Mucosa of descending colon (tissue), 3 donors: ENCODE measurements around the gene PCP2. TPM values are rescaled to one million over a fixed set of nuclear protein-coding genes. Genes with fewer than 3 reads are reported as not detected.

Experiments used
- ATAC-seq: fragments of 200-7000 bp; cut with Tn5 transposase; one replicate; pipeline ENCODE4 v1.9.1; 2020; ENCODE audit warnings: mild to moderate bottlenecking, moderate library complexity
- DNase-seq, 3 donors: peaks; one replicate each; pipeline ENCODE4 v3.0.0-alpha.2; 2020
- H3K36me3 ChIP-seq: fragments of 200-600 bp; one replicate; pipeline ENCODE4 v1.8.0; 2021; ENCODE audit warnings: low read depth, mild to moderate bottlenecking
- H3K4me1 ChIP-seq: fragments of 200-600 bp; one replicate; pipeline ENCODE4 v1.8.0; 2021; ENCODE audit warnings: low read depth, mild to moderate bottlenecking
- H3K4me3 ChIP-seq: fragments of 200-600 bp; one replicate; pipeline ENCODE4 v1.8.0; 2021; ENCODE audit warnings: mild to moderate bottlenecking
- H3K9me3 ChIP-seq: fragments of 200-600 bp; one replicate; pipeline ENCODE4 v1.8.0; 2021; ENCODE audit warnings: mild to moderate bottlenecking
- intact Hi-C, 2 donors: fragments of 100-400 bp; cut with DNase I in 1 of 2; cut with micrococcal nuclease in 1 of 2; formaldehyde crosslinking; loops; one replicate each; pipeline versions ENCODE4 v1.11.0 to v1.11.1; 2022; cut with DNase I, micrococcal nuclease
- total RNA-seq, 3 donors: library from RNA; stranded (reverse); fragmentation: NEBNext Ultra II Directional in 2 of 3; extraction: Animal tissue kit (Norgen Biotek cat#: 25700) in 2 of 3; gene quantifications; one replicate each; pipeline versions ENCODE4 v1.2.1 to v1.2.4, GENCODE V29; 2021 to 2023
- TF ChIP-seq, protein P1 (sequence below): fragments of 200-600 bp; IDR thresholded peaks from one replicate; pipeline ENCODE4 v1.8.0; 2022; ENCODE audit warnings: antibody characterized with exemption, mild to moderate bottlenecking
- donor health status: DM: no; HTN: no; CAD: no; lungs with moderate emphysema.
- donor health status: DM: no; HTN: no; CAD: no.
- donor health status: DM: no; HTN: yes; CAD: no.

Gene PCP2
- total RNA-seq, 3 donors from 2014 or later = 1.1 TPM; not detected in 2

DNA sequence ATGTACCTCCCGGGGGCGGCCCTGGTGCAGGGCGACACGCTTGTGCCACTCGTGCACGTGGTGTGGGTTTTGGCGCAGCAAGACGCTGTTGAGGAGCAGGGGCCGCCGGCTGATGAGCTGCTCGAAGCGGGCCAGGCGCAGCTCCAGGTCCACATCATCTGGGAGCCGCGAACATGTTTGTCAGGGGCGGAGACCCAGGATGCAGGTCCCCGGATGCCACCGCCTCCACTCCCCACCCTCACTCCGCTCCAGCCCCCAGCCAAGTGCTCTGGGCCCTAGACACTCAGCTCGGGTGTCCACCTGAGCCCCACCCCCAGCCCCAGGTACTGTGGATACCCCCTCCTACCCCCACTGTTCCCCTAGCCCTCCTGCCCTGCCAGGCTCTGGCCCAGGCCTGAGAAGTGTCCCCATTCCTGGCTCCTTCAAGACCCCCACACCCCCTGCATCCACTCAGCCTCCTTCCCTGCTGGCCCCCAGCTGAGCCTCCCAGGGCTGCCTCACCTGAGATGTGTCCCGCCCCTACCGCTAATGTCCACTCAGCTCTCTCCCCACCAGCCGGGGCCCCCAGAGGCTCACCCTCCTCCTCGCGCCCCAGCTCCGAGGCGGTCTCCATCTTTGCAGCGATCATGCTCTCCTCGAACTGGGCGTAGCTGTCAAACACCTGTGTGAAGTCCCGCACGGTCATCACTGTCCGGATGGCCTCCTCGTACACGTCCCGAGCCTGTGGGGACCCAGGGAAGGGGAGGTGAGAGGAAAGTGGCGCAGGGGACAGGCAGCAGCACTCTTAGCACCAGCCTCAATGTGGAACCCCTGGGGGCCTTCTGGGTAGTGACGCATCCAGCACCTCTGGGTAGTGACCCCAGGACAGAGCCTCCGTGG lies 9.6 kb downstream of the PCP2 start:
- intact Hi-C loops = no loop called here
- peaks cover 4% of the 10 kb centered on the region for H3K36me3 ChIP-seq

DNA sequence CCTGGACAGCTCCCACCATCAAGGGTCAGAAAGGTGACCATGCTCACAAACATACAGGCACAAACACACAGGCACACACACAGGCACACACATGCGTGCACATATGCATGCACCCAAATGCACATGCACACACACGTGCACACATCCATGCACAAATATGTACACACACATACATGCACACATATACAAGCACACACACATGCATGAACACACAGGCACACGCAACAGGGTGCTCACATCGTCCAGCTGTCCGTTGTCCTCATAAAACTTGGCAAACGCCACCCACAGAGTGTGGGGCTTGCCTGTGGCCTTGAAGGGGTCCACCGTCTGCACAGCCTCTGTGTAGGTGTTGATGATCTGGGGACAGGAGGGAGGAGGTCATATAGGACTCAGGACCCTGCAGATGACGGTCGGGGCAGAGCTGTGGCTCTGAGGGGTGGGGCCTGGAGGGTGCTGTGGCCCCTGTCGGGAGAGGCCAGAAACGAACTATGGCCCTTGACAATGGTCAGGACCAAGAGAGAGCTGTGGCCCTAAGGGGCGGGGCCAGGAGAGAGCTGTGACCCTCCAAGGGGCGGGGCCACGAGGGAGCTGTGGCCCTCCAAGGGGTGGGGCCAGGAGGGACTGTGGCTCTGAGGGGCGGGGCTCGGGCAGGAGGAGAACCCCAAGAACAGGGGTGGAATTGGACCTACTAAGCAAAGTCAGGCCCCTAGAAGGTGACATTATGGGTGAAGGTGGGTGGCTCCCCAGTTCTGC lies 10.4 kb downstream of the PCP2 start:
- Histone ChIP-seq H3K4me1 (peaks cover 30% of the 10 kb centered on the region), H3K36me3 (peaks cover 4% of the 10 kb centered on the region), H3K4me3 (no peak overlapping the region), H3K9me3 (no peaks in the 10 kb centered on the region)
- DNase-seq (no peak), ATAC-seq (no peak)
- TF ChIP-seq, protein P1, sequence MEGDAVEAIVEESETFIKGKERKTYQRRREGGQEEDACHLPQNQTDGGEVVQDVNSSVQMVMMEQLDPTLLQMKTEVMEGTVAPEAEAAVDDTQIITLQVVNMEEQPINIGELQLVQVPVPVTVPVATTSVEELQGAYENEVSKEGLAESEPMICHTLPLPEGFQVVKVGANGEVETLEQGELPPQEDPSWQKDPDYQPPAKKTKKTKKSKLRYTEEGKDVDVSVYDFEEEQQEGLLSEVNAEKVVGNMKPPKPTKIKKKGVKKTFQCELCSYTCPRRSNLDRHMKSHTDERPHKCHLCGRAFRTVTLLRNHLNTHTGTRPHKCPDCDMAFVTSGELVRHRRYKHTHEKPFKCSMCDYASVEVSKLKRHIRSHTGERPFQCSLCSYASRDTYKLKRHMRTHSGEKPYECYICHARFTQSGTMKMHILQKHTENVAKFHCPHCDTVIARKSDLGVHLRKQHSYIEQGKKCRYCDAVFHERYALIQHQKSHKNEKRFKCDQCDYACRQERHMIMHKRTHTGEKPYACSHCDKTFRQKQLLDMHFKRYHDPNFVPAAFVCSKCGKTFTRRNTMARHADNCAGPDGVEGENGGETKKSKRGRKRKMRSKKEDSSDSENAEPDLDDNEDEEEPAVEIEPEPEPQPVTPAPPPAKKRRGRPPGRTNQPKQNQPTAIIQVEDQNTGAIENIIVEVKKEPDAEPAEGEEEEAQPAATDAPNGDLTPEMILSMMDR = no peak
- intact Hi-C loops = no loop called here

More for the DNA sequence above, 9.6 kb downstream of the PCP2 start:
- no peak for ATAC-seq
- peak in 1 of 3 donors; percentile 47 for DNase-seq
- H3K4me1 ChIP-seq = peaks cover 28% of the 10 kb centered on the region
- H3K9me3 ChIP-seq = no peaks in the 10 kb centered on the region
- TF ChIP-seq, protein P1 = no peak
- no peak overlapping the region for H3K4me3 ChIP-seq

DNA sequence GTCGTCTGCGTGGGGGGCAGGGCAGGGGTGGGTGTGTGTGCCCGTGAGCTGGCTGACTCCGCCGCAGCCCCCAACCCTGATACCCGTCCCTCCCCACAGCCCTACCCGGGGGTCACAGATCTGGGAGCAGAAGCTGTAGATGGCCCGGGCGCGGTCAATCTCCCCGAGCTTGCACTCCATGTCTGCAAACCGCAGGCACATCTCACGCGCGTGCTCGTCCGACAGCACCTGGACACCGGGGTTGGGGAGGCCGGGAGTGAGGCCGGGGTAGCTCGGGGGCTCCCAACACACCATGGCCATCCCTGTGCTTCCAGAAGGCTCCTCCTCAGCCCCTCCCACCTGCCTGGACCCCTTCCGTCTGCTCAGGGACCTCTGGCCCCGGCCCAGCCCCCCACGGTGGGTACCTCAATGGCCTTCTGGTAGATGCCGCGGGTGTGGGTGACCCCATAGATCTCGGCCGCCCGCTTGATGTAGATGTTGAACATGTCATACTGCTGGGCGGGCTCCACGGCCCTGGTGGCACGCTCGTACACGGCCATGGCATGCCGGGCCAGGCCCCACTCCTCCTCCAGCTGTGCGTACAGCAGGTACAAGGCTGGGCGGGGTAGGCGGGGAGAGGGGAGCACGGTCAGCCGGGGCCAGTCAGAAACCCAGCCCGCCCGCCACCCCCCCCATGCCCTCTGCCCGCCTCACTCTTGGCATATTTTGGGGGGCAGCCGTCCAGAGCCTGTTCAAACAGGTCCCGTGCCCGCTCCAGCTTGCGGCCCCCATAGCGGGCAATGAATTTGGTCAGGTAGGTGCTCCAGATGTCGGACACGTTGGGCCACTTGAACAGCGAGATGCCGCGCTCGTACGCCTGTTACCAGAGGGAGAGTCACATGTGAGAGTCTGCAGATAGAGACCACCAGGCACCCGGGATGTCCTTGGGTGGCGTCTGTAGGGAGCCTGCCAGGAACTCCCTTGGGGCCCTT lies 12.8 kb downstream of the PCP2 start:
- no peak overlapping the region for H3K4me3 ChIP-seq
- peak in 1 of 3 donors; percentile 56 for DNase-seq
- H3K4me1 ChIP-seq = peaks cover 26% of the 10 kb centered on the region
- peaks cover 4% of the 10 kb centered on the region for H3K36me3 ChIP-seq
- no peaks in the 10 kb centered on the region for H3K9me3 ChIP-seq
- no peak for ATAC-seq
- intact Hi-C loops = no loop called here
- TF ChIP-seq, protein P1 = no peak

DNA sequence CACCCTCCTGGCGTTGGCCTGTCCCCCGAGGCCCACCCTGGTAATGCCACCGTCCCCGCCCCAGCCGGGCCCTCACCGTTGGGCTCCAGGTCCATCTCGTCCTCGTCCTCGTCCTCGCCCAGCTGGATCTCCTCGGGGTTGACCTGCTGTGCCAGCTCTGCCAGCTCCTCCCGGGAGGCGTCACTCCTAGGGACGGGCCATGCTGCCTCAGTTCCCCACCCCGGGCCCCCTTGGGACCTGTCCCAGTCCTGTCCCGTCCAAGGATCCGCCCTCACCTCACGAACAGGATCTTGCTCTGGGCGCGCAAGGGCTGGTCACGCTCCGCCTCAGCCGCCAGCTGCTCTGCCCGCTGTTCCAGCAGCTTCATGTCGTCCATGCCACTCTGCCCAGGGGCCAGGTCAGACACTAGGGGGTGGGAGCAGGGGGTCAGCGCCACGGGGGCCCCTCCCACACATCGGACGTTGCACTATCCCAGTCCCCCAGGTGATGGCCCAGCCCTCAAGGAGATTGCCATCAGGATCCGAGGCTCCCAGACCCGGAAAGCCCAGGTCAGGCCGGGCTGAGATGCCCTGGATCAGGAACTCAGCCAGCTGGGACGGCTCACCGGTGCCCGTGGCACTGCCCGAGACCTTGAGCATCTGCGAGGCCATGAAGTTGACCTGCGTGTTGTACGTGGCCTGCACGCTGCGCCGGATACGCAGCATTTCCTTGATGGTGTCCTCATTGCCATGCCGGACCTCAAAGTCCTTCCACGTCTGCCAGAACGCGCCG lies 13.7 kb downstream of the PCP2 start:
- TF ChIP-seq, protein P1 = no peak
- peaks cover 4% of the 10 kb centered on the region for H3K36me3 ChIP-seq
- DNase-seq (peak in 1 of 3 donors; percentile 65), ATAC-seq (peak; percentile 3)
- H3K4me3 ChIP-seq = no peak overlapping the region
- H3K9me3 ChIP-seq = no peaks in the 10 kb centered on the region
- intact Hi-C loops = no loop called here
- H3K4me1 ChIP-seq = peaks cover 26% of the 10 kb centered on the region
